Colonic mucosa (tissue), 4 donors: ENCODE results near the gene RPL32. TPM values are rescaled to one million over a fixed set of nuclear protein-coding genes. Genes with fewer than 3 reads are reported as not detected.

ENCODE experiments used
- DNase-seq: peaks from one replicate; pipeline ENCODE4 v3.0.0-alpha.2; 2020
- H3K27ac ChIP-seq: fragments of 200-600 bp; one replicate; pipeline ENCODE4 v1.8.0; 2021
- H3K27me3 ChIP-seq: fragments of 200-600 bp; one replicate; pipeline ENCODE4 v1.8.0; 2021
- H3K36me3 ChIP-seq: fragments of 200-600 bp; one replicate; pipeline ENCODE4 v1.8.0; 2021
- H3K4me1 ChIP-seq: fragments of 200-600 bp; one replicate; pipeline ENCODE4 v1.8.0; 2021; ENCODE audit warnings: mild to moderate bottlenecking
- H3K4me3 ChIP-seq: fragments of 200-600 bp; one replicate; pipeline ENCODE4 v1.8.0; 2021
- H3K9ac ChIP-seq, 2 donors: one replicate each; pipeline ENCODE4 v1.7.0; 2013; ENCODE audit warnings: control low read depth in 2 of 2, low read depth in 2 of 2, low read length in 2 of 2
- H3K9me3 ChIP-seq: fragments of 200-600 bp; one replicate; pipeline ENCODE4 v1.8.0; 2021
- CTCF ChIP-seq: fragments of 200-600 bp; IDR thresholded peaks from one replicate; pipeline ENCODE4 v1.8.0; 2022; ENCODE audit warnings: antibody characterized with exemption, mild to moderate bottlenecking
- intact Hi-C: fragments of 100-400 bp; cut with DNase I; formaldehyde crosslinking; loops from one replicate; pipeline ENCODE4 v1.14.1; 2022
- total RNA-seq, 2 donors: library from RNA; stranded (reverse); fragmentation: NEBNext Ultra II Directional in 1 of 2; extraction: Animal tissue kit (Norgen Biotek cat#: 25700) in 1 of 2; gene quantifications; one replicate each; pipeline ENCODE4 v1.2.1, GENCODE V29; 2021
- donor health status: healthy.
- donor health status: DM: no; HTN: no; CAD: no.
- donor health status: DM: no; HTN: no; CAD: no.

RPL32 gene
- total RNA-seq, 2 donors from 2014 or later, result 1,239 to 1,262 TPM

DNA sequence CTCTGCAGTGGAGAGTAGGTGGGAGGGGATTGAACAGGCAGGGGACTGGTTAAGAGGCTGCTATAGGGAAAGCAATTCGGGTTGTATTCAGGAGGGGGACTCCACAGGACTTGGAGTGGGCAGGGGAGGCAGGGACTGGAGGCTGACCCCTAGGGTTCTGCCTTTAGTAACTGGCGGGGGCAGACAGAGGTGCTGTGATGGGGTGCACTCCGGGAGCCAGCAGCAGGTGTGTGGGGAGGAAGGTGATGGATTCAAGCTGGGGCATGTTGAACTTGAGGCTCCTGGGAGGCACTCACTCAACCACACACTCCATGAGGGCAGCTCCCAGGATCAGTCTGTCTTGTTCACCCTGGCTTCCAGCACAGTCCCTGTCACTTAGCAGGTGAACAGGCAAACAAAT is 32.4 kb downstream of the RPL32 start:
- H3K27ac ChIP-seq, result no peak overlapping the region

DNA sequence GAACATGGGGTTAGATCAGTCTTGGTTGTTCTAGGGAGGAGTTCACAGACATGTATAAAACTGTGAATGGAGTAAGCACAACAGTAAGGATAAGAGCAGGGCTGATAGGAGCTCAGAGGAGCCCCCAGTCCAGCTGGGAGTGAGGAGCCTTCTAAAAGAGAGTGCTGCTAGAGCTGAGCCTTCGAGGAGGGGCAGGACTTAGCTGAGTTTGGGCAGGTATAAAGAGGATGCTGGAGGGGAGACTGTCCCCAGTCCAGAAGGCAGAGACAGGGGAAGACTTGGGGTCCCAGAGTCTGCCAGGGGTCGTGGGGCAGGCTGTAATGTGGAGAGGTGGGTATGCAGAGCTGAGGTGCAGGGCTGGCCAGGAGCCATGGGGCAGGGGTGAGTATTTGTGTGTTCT is 32.8 kb downstream of the RPL32 start:
- Histone ChIP-seq H3K36me3 (no peaks in the 10 kb centered on the region), H3K27ac (no peak overlapping the region), H3K4me1 (no peaks in the 10 kb centered on the region), H3K9ac (no peak overlapping the region), H3K4me3 (no peak overlapping the region), H3K27me3 (no peaks in the 10 kb centered on the region), H3K9me3 (no peaks in the 10 kb centered on the region)
- DNase-seq, result no peak
- intact Hi-C loops, result no loop called here
- no peak for TF ChIP-seq CTCF

More for the DNA sequence above, 32.4 kb downstream of the RPL32 start:
- TF ChIP-seq CTCF, result no peak
- DNase-seq, result no peak
- H3K27me3 ChIP-seq, result no peaks in the 10 kb centered on the region
- H3K4me1 ChIP-seq, result no peaks in the 10 kb centered on the region
- no peak overlapping the region for H3K9ac ChIP-seq
- no peaks in the 10 kb centered on the region for H3K36me3 ChIP-seq
- no peak overlapping the region for H3K4me3 ChIP-seq
- H3K9me3 ChIP-seq, result no peaks in the 10 kb centered on the region
- intact Hi-C loops, result no loop called here

DNA sequence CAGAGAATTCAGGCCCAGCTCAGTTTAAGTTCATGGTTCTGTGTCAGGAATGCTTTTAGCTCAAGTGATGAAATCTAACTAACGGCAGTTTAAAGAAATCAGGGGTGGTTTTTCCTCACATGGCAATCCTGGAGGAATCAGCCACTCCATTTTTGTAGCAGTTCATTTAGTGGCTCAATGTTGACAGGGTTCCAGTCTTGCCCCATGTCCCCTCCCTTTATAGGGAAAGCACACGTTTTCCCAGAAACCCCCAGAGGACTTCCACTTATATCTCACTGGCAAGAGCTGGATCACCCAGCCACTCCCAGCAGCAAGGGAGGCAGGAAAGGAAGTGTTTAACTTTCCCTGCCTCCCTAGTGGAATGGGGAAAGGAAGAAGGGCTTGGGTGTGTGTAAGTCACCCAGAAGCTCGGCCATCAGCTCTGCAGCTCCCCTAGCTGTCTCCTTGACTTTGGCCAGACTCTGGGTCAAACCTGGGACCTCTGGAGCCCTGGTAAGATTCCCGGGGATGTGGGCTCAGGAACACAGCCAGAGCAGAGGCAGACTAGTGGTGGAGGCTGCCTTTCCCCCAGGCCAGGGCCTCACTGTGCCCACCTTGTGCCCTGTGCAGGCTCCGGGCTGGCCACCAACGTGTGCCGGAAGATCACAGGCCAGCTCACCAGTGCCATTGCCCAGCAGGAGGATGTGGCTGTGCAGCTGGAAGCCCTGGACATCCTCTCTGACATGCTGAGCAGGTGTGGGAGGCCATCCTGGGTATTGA is 33.6 kb downstream of the RPL32 start:
- Histone ChIP-seq H3K27me3 (no peaks in the 10 kb centered on the region), H3K27ac (no peak overlapping the region), H3K9ac (no peak overlapping the region), H3K4me3 (no peak overlapping the region), H3K36me3 (no peaks in the 10 kb centered on the region), H3K4me1 (no peaks in the 10 kb centered on the region), H3K9me3 (no peaks in the 10 kb centered on the region)
- DNase-seq, result no peak
- intact Hi-C loops, result no loop called here
- no peak for TF ChIP-seq CTCF

DNA sequence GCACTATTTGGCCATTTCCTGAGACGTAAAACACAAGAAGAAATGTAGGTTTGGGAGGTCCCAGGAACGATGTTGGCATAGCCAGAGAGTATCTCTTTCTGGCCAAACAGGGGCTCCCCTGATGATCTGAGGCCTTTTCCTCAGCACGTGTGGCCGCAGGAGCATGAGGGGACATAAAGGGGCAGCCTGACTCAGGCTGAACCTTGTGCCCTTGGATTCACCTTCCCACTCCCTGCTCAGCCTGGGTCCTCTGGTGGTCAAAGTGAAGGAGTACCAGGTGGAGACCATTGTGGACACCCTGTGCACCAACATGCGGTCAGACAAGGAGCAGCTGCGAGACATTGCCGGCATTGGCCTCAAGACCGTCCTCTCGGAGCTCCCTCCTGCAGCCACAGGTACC is 34.3 kb downstream of the RPL32 start:
- Histone ChIP-seq H3K4me3 (no peak overlapping the region), H3K27me3 (no peaks in the 10 kb centered on the region), H3K4me1 (no peaks in the 10 kb centered on the region), H3K9me3 (no peaks in the 10 kb centered on the region), H3K36me3 (no peaks in the 10 kb centered on the region), H3K9ac (no peak overlapping the region), H3K27ac (no peak overlapping the region)
- intact Hi-C loops, result no loop called here
- DNase-seq, result no peak
- TF ChIP-seq CTCF, result no peak

GRCh38 chr3:12803371-12803770 is 38.0 kb downstream of the RPL32 start:
- Histone ChIP-seq H3K4me1 (no peaks in the 10 kb centered on the region), H3K9me3 (no peaks in the 10 kb centered on the region), H3K36me3 (no peaks in the 10 kb centered on the region), H3K27ac (no peak overlapping the region), H3K27me3 (no peaks in the 10 kb centered on the region), H3K9ac (no peak overlapping the region), H3K4me3 (no peak overlapping the region)
- intact Hi-C loops, result no loop called here
- no peak for DNase-seq
- no peak for TF ChIP-seq CTCF
